NCI-H526 (cell line): ENCODE results near the gene OGFOD2.
A peak's percentile ranks its signal among the peaks of the same experiment; 100 is the strongest.

Source experiments
- DNase-seq, 2 experiments: peaks; one replicate each; lab custom pipeline; 2025; lab: John Stamatoyannopoulos, UW

The OGFOD2 gene

DNA sequence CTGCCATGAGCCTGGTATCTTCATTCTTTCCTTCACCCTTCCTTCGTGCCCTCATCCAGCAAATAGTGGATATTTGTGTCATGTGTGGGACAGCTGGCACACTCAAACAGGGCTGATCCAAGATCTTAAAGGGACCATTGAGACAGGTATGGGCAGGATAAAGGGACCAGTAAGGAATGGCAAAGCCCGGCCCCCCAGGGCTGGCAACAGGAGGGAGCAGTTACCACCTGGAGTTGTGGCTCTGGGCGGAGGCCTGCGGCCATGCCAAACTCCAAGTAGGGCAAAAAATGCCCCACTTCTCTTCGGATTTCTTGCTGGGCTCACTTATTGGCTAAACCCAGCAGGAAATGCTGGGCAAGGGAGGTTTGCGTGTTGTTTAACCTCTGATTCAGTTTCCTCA, 2.1 kb downstream of the OGFOD2 start:
- no peak for DNase-seq

GRCh38 chr12:122977655-122978392, 2.8 kb downstream of the OGFOD2 start:
- no peak for DNase-seq

DNA sequence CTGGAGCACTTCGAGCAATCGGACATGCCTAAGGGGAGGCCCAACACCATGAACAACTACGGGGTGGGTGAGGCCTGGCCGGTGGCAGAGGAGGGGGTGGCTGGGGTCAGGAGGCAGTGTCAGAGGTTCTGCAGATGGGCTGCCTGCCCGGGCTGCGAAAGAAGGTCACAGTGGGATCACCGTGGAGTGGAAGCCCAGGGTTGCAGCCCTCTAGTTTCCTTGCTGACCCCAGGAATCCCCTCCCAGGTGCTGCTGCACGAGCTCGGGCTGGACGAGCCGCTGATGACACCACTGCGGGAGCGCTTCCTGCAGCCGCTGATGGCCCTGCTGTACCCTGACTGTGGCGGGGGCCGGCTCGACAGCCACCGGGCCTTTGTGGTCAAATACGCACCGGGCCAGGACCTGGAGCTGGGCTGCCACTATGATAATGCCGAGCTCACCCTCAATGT, 3.5 kb downstream of the OGFOD2 start:
- DNase-seq: no peak

- DNase-seq: no peak
Measured at GRCh38 chr12:122979001-122979907, 4.2 kb downstream of the OGFOD2 start.

- peak; percentile 56 to 64 for DNase-seq
Measured at GRCh38 chr12:122979908-122980182, 4.8 kb downstream of the OGFOD2 start.

DNA sequence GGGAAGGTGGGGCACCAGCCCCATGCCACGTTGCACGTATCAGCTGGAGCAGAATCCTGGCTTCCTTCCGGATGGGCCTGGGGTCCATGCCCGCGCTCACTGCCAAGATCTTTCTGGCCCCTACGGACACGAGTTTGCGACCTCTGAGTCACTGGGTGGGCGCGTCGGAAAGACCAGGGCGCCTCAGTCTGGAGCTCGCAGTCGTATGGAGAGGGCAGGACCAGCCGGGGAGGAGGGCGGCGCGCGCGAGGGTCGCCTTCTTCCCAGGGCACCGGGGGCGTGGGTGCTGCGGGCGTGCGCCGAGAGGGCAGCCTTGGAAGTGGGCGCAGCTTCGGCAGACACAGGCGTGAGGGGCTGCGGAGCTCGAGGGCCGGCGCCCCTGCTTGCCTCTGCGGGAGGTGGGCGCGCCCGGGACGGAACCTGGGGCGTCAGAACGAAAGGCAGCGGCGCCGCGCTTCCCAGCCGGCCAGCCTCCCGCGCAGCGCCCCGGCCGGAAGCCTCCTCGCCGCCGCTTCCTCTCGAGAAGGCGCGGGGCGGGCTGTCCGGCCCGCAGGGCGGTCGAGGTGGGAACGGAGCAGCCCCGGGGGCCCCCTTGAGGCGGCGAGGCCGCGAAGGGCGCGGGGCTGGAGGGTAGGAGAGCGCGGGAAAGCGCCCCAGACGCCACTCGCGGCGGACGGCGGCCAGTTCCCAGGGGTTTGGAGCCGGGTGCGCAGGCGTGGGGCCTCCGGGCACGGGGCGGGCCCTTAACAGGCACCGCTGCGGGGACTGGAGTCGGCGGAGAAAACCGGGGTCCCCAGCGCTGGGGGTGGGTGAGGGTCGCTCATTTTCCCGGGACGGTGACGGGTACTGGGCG, 5.4 kb downstream of the OGFOD2 start, which contains the start of gene ARL6IP4:
TSS of gene ARL6IP4 (plus strand) at position 499 of the 853 bp plus-strand sequence. CDS start 459 bp downstream, outside the sequence.
- peak in 1 of 2 experiments; percentile 83 for DNase-seq

DNA sequence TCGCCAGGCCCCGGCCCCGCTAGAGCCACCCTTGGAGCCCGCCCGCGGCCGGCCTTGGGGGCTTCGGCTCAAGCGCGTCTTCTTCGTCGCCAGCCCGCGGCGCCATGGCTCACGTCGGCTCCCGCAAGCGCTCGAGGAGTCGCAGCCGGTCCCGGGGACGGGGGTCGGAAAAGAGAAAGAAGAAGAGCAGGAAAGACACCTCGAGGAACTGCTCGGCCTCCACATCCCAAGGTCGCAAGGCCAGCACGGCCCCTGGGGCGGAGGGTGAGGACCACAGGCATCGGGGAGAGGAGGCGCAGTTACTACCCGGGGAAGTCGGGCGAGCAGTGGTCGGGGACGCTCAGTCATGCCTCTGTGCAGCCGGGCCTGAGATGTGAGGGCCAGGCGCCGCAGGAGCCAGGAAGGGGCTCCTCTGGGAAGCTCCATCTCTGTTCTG, 6.0 kb downstream of the OGFOD2 start:
- peak in 1 of 2 experiments; percentile 63 for DNase-seq

DNA sequence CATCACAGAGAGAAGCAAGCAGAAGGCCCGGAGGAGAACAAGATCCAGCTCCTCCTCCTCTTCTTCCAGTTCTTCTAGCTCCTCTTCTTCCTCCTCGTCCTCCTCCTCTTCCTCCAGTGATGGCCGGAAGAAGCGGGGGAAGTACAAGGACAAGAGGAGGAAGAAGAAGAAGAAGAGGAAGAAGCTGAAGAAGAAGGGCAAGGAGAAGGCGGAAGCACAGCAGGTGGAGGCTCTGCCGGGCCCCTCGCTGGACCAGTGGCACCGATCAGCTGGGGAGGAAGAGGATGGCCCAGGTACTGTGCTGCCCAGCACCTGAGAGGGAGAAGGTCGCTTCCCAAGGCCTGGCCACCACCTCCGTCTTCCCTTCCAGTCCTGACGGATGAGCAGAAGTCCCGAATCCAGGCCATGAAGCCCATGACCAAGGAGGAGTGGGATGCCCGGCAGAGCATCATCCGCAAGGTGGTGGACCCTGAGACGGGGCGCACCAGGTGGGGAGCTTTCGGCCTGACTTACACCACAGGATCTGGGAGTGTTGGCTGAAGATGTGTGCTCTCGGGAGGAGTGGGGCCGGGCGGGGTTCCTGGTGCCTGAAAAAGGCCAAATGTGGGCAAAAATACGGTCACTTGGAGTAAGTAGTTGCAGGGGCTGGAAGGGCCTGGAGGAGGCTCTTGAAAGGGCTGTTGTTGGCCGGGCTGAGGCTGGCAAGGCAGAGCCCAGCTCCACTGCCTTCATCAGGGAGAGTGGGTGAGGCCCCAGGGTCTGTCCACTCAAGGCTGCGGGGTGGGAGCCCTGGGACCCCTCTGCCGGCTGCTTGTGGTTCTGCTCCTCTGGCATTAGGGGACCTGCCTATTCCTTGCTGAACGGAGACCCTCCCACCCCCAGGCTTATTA, 6.8 kb downstream of the OGFOD2 start:
- DNase-seq: no peak

DNA sequence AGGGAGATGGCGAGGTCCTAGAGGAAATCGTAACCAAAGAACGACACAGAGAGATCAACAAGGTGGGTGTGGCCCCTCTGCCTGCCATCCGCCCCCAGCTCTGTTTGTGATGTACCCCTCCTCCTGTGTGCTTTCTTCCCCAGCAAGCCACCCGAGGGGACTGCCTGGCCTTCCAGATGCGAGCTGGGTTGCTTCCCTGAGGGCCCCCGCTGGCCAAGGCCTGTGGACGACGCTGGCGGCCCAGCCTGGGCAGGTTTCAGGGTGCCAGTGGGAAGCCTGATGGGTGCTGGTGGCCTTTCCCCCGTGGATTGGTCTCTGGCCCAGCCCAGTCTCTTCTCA, 7.4 kb downstream of the OGFOD2 start:
- no peak for DNase-seq

- no peak for DNase-seq
Measured at GRCh38 chr12:122982963-122983788, 8.1 kb downstream of the OGFOD2 start.

DNA sequence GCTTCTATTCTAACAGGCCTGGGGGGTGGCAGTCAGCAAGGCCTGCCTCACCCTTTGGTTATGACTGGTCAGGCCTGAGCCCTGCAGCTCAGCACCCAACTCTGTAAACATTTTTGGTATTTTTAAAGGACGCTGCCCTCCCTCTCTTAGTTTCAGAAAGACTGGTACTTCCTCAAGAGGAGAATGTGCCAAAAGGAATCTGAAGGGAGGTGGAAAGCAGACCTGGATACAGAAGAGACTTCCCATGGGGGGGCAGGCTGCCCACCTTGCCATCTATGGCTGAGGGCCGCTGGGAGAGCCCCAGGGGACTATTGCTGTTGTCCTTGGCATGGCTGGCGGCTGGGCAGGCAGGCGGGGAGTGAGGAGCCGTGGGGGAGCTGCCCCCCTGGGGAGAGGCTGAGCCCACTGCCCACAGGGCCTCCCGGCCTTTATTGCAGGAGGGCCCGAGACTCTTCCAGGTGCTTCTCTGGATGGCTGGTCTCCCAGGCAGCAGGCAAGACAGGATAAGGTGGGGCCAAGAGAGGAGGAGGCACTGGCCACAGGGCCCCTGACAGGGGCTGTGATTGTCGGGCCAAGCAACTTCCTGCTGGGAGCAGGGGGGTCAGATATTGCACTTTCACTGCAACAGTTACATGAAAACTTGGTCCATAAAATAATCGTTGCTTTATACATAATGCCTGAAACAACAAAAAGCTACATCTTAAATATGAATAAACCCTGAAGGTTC, 8.9 kb downstream of the OGFOD2 start:
- no peak for DNase-seq

GRCh38 chr12:122984612-122985337, 9.7 kb downstream of the OGFOD2 start:
- DNase-seq: no peak

- no peak for DNase-seq
Measured at GRCh38 chr12:122985338-122986257, 10.6 kb downstream of the OGFOD2 start.

DNA sequence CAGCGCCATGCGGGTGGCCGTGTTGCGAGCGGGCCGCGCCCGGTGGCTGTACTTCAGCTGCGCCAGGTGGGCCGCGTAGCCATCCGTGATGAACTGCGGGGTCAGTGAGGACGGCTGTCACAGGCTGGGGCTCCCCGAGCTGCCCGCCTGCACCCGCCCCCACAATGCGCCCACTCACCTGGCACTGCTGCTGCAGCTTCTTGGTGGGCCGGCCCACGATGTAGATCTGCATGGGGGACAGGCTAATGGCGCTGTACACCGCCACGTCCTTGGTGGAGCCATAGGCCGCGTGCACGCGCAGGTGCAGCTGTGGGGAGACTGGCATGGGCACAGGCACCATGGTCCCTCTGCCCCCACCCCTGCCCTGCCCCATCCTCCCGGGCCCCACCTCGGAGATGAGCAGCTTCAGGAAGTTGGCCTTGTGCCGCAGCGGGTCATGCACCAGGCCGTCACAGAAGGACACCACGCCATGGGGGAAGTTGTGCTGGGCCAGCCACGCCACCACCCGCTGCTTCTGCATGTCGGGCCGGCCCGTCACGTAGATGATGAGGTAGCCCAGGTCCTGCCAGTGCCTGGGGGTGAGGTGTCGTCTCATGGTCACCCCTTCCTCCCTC, 11.3 kb downstream of the OGFOD2 start:
- no peak for DNase-seq

DNA sequence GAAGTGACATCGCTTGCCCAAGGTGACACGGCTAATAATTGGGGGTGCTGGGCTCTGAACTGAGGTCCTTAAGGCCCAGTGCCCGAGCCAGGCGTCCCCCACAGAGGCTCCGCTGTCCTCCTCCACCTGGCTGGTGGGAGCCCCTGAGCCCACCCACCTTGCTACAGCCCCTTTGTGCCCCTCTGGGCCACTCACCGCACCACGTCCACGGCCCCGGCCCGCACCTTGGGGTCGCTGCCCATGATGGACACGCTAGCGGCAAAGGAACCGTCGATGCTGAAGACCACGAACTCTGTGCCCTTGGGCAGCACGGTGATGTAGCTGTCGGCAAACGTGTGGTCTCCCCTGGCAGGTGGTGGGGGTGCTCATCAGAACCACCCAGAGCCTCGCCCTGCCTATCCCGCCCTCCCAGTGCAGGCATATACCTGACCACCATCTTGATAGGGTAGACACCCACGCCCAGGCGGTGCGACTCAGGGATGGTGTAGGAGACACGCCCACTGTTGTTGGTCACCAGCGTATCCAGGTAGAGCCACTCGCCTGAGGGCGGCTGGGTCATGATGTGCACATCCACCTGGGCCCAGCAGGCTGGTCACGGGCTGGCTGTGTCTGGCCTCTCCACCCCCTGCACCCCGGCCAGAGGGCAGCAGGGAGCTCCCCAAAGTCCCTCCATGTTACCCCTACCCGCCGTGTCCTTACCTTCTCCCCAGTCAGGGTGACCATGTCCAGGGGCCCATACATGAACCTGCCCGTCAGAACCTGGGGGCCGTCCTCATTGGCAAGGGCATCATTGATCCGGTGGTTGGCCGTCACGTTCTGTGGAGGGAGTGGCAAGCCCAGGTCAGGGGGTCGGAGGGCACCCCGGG, 12.3 kb downstream of the OGFOD2 start:
- DNase-seq: no peak

DNA sequence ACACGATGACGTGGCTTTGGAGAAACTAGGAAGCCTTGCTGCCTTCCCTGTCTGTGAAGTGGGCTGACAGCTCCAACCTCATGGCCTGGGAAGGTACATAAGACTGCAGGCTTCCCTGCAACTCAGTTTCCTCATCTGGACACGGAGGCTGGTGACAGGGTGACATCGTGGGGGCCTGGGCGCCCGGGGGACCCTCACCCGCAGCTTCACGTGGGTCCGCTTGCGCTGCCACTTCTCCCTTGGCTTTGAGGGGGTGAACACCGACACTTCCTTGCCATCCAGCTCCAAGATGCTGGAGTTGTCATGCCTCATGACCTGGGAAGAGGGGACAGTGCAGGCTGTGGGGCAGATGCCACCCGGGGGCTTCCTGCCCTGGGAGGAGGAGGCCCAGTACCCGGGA, 13.0 kb downstream of the OGFOD2 start:
- no peak for DNase-seq
